Ovary (tissue), 3 donors: ENCODE data around the gene TET2.

Source experiments
- EP300 ChIP-seq: sonication (generic); formaldehyde crosslinking; IDR thresholded peaks from one replicate; pipeline ENCODE4 v1.6.1; 2017; ENCODE audit warnings: antibody characterized with exemption
- POLR2A ChIP-seq: fragments of 450-650 bp; IDR thresholded peaks from one replicate; pipeline ENCODE4 v1.6.1; 2017; ENCODE audit warnings: antibody characterized with exemption, mild to moderate bottlenecking, moderate library complexity
- TF ChIP-seq, protein P1 (sequence below), 3 donors: fragments of 450-650 bp in 2 of 3; fragments of 200-600 bp in 1 of 3; IDR thresholded peaks; one replicate each; pipeline versions ENCODE4 v1.5.1 to v1.8.0; 2016 to 2022; ENCODE audit warnings: antibody characterized with exemption in 3 of 3, mild to moderate bottlenecking in 1 of 3
- donor health status: DM: no; HTN: no; CAD: no.

GRCh38 chr4:105148776-105149175, 2.1 kb downstream of the TET2 start:
- TF ChIP-seq, protein P1, sequence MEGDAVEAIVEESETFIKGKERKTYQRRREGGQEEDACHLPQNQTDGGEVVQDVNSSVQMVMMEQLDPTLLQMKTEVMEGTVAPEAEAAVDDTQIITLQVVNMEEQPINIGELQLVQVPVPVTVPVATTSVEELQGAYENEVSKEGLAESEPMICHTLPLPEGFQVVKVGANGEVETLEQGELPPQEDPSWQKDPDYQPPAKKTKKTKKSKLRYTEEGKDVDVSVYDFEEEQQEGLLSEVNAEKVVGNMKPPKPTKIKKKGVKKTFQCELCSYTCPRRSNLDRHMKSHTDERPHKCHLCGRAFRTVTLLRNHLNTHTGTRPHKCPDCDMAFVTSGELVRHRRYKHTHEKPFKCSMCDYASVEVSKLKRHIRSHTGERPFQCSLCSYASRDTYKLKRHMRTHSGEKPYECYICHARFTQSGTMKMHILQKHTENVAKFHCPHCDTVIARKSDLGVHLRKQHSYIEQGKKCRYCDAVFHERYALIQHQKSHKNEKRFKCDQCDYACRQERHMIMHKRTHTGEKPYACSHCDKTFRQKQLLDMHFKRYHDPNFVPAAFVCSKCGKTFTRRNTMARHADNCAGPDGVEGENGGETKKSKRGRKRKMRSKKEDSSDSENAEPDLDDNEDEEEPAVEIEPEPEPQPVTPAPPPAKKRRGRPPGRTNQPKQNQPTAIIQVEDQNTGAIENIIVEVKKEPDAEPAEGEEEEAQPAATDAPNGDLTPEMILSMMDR (IDR thresholded peaks at IDR 0.05) = no peak
- TF ChIP-seq POLR2A (no peak), EP300 (no peak)
